GM12878 (cell line): ENCODE results near the gene PROC. TPM values are rescaled to one million over a fixed set of nuclear protein-coding genes. Genes with fewer than 3 reads are reported as not detected.

Experiments
- ATAC-seq: fragments of 200-7000 bp; cut with Tn5 transposase; 3 replicates; pipeline ENCODE4 v1.9.1; 2020; ENCODE audit warnings: mild to moderate bottlenecking, moderate library complexity
- BruUV-seq: library from RNA; stranded (reverse); fragments of 400-500 nt; replicated peaks from 2 replicates; lab custom pipeline; 2021; lab: Mats Ljungman, UMichigan
- CTCF ChIA-PET: fragments of 300-600 bp; sonication (Branson Sonifier 250); formaldehyde crosslinking; extraction: SDS; loops from one replicate; lab custom pipeline; 2021; ENCODE audit warnings: inconsistent platforms; lab: Yijun Ruan, JAX
- POLR2A ChIA-PET: fragments of 350-600 bp; formaldehyde crosslinking; extraction: SDS; loops from one replicate; lab custom pipeline; 2021; ENCODE audit warnings: inconsistent platforms; lab: Charles Lee
- RAD21 ChIA-PET: fragments of 300-600 bp; sonication (Branson Sonifier 250); formaldehyde crosslinking; loops from one replicate; lab custom pipeline; 2023; ENCODE audit warnings: antibody characterized with exemption; ENCODE audit not compliant: unreplicated experiment; lab: Charles Lee
- SMC1A ChIA-PET: fragments of 300-600 bp; sonication (Branson Sonifier 250); formaldehyde crosslinking; loops from one replicate; lab custom pipeline; 2023; ENCODE audit not compliant: unreplicated experiment, uncharacterized antibody; lab: Charles Lee
- DNase-seq: peaks from one replicate; pipeline ENCODE4 v3.0.0-alpha.2; 2011; ENCODE audit warnings: low read depth, low spot score
- FAIRE-seq: peaks from 3 replicates; lab custom pipeline; 2011; peaks lifted over from hg19 to GRCh38; lab: Jason Lieb, UNC
- H2AFZ ChIP-seq: 2 replicates; pipeline ENCODE4 v1.6.0; 2011; ENCODE audit warnings: low read depth, low read length, control low read depth; ENCODE audit not compliant: control insufficient read depth
- H3K27ac ChIP-seq: 2 replicates; pipeline ENCODE4 v1.5.1; 2011; ENCODE audit warnings: control low read depth; ENCODE audit not compliant: control insufficient read depth, insufficient read depth
- H3K27me3 ChIP-seq, 2 experiments: replicated peaks in 1 of 2; 2 replicates each; pipeline versions ENCODE4 v1.6.0 to v1.6.1; 2011; ENCODE audit warnings: low read length in 1 of 2; ENCODE audit not compliant: control insufficient read depth in 2 of 2, insufficient read depth in 2 of 2
- H3K36me3 ChIP-seq, 2 experiments: 2 replicates each; pipeline ENCODE4 v1.5.1; 2011; ENCODE audit warnings: low read length in 1 of 2; ENCODE audit not compliant: control insufficient read depth in 2 of 2, insufficient read depth in 2 of 2
- H3K4me1 ChIP-seq: 2 replicates; pipeline ENCODE4 v1.6.1; 2011; ENCODE audit warnings: mild to moderate bottlenecking, low read length, moderate library complexity, mixed read lengths; ENCODE audit not compliant: control insufficient read depth, insufficient read depth
- H3K4me2 ChIP-seq: 2 replicates; pipeline ENCODE4 v1.6.0; 2011; ENCODE audit warnings: control low read depth; ENCODE audit not compliant: control insufficient read depth, insufficient read depth
- H3K4me3 ChIP-seq: fragments of 200-600 bp; sonication (generic); 2 replicates; pipeline ENCODE4 v1.5.1; 2016
- H3K79me2 ChIP-seq: 2 replicates; pipeline ENCODE4 v1.6.0; 2011; ENCODE audit warnings: low read length; ENCODE audit not compliant: control insufficient read depth, insufficient read depth
- H3K9ac ChIP-seq: 2 replicates; pipeline ENCODE4 v1.8.0; 2011; ENCODE audit warnings: low read length, control low read depth, mixed read lengths; ENCODE audit not compliant: control insufficient read depth, insufficient read depth
- H3K9me3 ChIP-seq: replicated peaks from 3 replicates; pipeline ENCODE4 v1.5.1; 2011; ENCODE audit warnings: mild to moderate bottlenecking, low read length; ENCODE audit not compliant: control insufficient read depth, insufficient read depth
- H4K20me1 ChIP-seq: 2 replicates; pipeline ENCODE4 v1.6.0; 2011; ENCODE audit not compliant: control insufficient read depth, insufficient read depth
- BHLHE40 ChIP-seq, 2 experiments: fragments of 450-650 bp in 1 of 2; IDR thresholded peaks; 2 replicates each; pipeline ENCODE4 v1.6.1; 2011 to 2017; ENCODE audit warnings: low read depth in 2 of 2, borderline replicate concordance in 1 of 2, improper control_type of control experiment in 1 of 2, low read length in 1 of 2, mild to moderate bottlenecking in 1 of 2
- CBFB ChIP-seq: IDR thresholded peaks from 2 replicates; pipeline ENCODE4 v1.6.1; 2016; ENCODE audit warnings: antibody characterized with exemption, low read depth
- EED ChIP-seq: sonication (generic); IDR thresholded peaks from 2 replicates; pipeline ENCODE4 v1.6.1; 2016; ENCODE audit warnings: antibody characterized with exemption, low read depth
- GABPA ChIP-seq: IDR thresholded peaks from 2 replicates; pipeline ENCODE4 v1.6.1; 2014; ENCODE audit warnings: antibody characterized with exemption, low read depth, mild to moderate bottlenecking, inconsistent platforms
- HDAC2 ChIP-seq: fragments of 200-600 bp; sonication (generic); IDR thresholded peaks from 2 replicates; pipeline ENCODE4 v1.6.1; 2017
- JUNB ChIP-seq: IDR thresholded peaks from 2 replicates; pipeline ENCODE4 v1.6.1; 2016; ENCODE audit warnings: antibody characterized with exemption, mild to moderate bottlenecking
- LARP7 ChIP-seq: fragments of 450-650 bp; IDR thresholded peaks from 2 replicates; pipeline ENCODE4 v1.6.1; 2017; ENCODE audit warnings: mild to moderate bottlenecking
- NFYA ChIP-seq: IDR thresholded peaks from 2 replicates; pipeline ENCODE4 v1.6.1; 2011; ENCODE audit warnings: low read depth, mild to moderate bottlenecking, low read length, improper control_type of control experiment, borderline replicate concordance
- PML ChIP-seq: IDR thresholded peaks from 2 replicates; pipeline ENCODE4 v1.6.1; 2012; ENCODE audit warnings: low read length, inconsistent platforms
- RBBP5 ChIP-seq: fragments of 200-600 bp; sonication (generic); conservative IDR thresholded peaks from 2 replicates; pipeline ENCODE4 v1.6.1; 2016
- RUNX3 ChIP-seq: IDR thresholded peaks from 2 replicates; pipeline ENCODE4 v1.6.1; 2012; ENCODE audit warnings: low read length, inconsistent platforms
- STAT1 ChIP-seq: fragments of 450-650 bp; conservative IDR thresholded peaks from 2 replicates; pipeline ENCODE4 v1.6.1; 2014; ENCODE audit warnings: antibody characterized with exemption, mild to moderate bottlenecking
- SUZ12 ChIP-seq: fragments of 200-600 bp; sonication (generic); IDR thresholded peaks from one replicate; pipeline ENCODE4 v1.6.1; 2018; ENCODE audit warnings: antibody characterized with exemption, mild to moderate bottlenecking; ENCODE audit not compliant: unreplicated experiment
- WRNIP1 ChIP-seq: IDR thresholded peaks from 2 replicates; pipeline ENCODE4 v1.6.1; 2011; ENCODE audit warnings: low read depth, low read length, improper control_type of control experiment, borderline replicate concordance
- ZNF687 ChIP-seq: fragments of 450-650 bp; IDR thresholded peaks from 2 replicates; pipeline ENCODE4 v1.6.1; 2017; ENCODE audit warnings: mild to moderate bottlenecking, moderate library complexity
- WGBS: methylation state at CpG from one replicate; pipeline ENCODE4 v1.1.6; 2016; ENCODE audit warnings: low lambda C conversion rate; ENCODE audit not compliant: insufficient replicate concordance, insufficient coverage; ENCODE audit errors: missing lambda C conversion rate; 5-methylcytosine and 5-hydroxymethylcytosine counted together
- in situ Hi-C: fragments of 300-500 bp; cut with MboI; formaldehyde crosslinking; loops from 9 replicates; pipeline ENCODE4 v1.14.3; 2018; ENCODE audit warnings: mixed read lengths
- intact Hi-C: fragments of 100-400 bp; cut with micrococcal nuclease; formaldehyde crosslinking; loops from one replicate; pipeline ENCODE4 v1.14.2; 2022; ENCODE audit not compliant: unreplicated experiment
- polyA plus RNA-seq, 11 experiments: library from polyadenylated mRNA; depleted of rRNA in 4 of 11; unstranded in 6 of 11; stranded (reverse) in 5 of 11; fragments of >200 nt; fragmentation: Nextera tagmentation in 4 of 11; fragmentation: Illumina TruSeq in 1 of 11; extraction: Ambion mirVana in 4 of 11; extraction: Trizol in 1 of 11; gene quantifications; 1 replicate in 1 of 11; 2 replicates in 10 of 11; pipeline versions ENCODE4 v1.2.1 to v1.2.3, GENCODE V29; 2011 to 2016; ENCODE audit warnings: inconsistent platforms in 2 of 11, missing spikeins in 2 of 11, low read depth in 1 of 11
- total RNA-seq, 4 experiments: library from RNA; depleted of rRNA in 3 of 4; stranded (reverse); fragments of >200 nt in 3 of 4; fragmentation: Illumina TruSeq in 1 of 4; extraction: Trizol in 1 of 4; gene quantifications; 2 replicates each; pipeline versions ENCODE4 v1.2.1 to v1.2.3, GENCODE V29; 2013 to 2021
- TF ChIP-seq, protein P1 (sequence below): fragments of 450-650 bp; IDR thresholded peaks from 2 replicates; pipeline ENCODE4 v1.6.1; 2018; ENCODE audit warnings: borderline replicate concordance, mild to moderate bottlenecking; ENCODE audit not compliant: partially characterized antibody
- TF ChIP-seq, protein P2 (sequence below): fragments of 150-350 bp; IDR thresholded peaks from 2 replicates; pipeline ENCODE4 v1.6.1; 2016; ENCODE audit warnings: low read depth, low read length

The PROC gene
- total and polyA plus RNA-seq, 10 of the 15 experiments (the other 5 are each of a cell fraction or from before 2014, with no cell fraction given) = not detected

- H3K4me1 ChIP-seq = no peaks in the 10 kb centered on the region
- SMC1A ChIA-PET = no interaction called here
- no peak for FAIRE-seq
- H3K4me2 ChIP-seq = no peak overlapping the region
- no peaks in the 10 kb centered on the region for H3K27me3 ChIP-seq
- RAD21 ChIA-PET = no interaction called here
- H3K27ac ChIP-seq = no peak overlapping the region
- DNase-seq = no peak
- ATAC-seq = no peak
- no peak overlapping the region for H3K4me3 ChIP-seq
- BruUV-seq = no TSS peak
- intact Hi-C loops (no loop called here), in situ Hi-C loops (no loop called here)
- no peak overlapping the region for H3K9ac ChIP-seq
- H4K20me1 ChIP-seq = no peaks in the 10 kb centered on the region
- no peak overlapping the region for H2AFZ ChIP-seq
- no peaks in the 10 kb centered on the region for H3K9me3 ChIP-seq
- POLR2A ChIA-PET = interaction anchor here (0.6 kb wide), 1 partner anchor 405 kb away, joined by 3 read pairs; no protein-coding TSS in a partner anchor
- no peaks in the 10 kb centered on the region for H3K79me2 ChIP-seq
- WGBS = 75% methylated on average over 6 of the region's 6 CpGs
- no peaks in the 10 kb centered on the region for H3K36me3 ChIP-seq
- CTCF ChIA-PET = interaction anchor here (2.2 kb wide), 1 partner anchor 45 kb away, joined by 10 read pairs; no protein-coding TSS in a partner anchor
- TF ChIP-seq WRNIP1 (no peak), CBFB (no peak), NFYA (no peak), GABPA (no peak), RBBP5 (no peak), SUZ12 (no peak), PML (no peak), EED (no peak), BHLHE40 (IDR thresholded peaks at IDR 0.05; ENCODE audit: borderline replicate concordance in 1 of 2, low read depth in 2 of 2, low read length in 1 of 2) (no peak), ZNF687 (no peak), RUNX3 (no peak), HDAC2 (no peak), LARP7 (no peak), JUNB (no peak), STAT1 (no peak)
- TF ChIP-seq, protein P1, sequence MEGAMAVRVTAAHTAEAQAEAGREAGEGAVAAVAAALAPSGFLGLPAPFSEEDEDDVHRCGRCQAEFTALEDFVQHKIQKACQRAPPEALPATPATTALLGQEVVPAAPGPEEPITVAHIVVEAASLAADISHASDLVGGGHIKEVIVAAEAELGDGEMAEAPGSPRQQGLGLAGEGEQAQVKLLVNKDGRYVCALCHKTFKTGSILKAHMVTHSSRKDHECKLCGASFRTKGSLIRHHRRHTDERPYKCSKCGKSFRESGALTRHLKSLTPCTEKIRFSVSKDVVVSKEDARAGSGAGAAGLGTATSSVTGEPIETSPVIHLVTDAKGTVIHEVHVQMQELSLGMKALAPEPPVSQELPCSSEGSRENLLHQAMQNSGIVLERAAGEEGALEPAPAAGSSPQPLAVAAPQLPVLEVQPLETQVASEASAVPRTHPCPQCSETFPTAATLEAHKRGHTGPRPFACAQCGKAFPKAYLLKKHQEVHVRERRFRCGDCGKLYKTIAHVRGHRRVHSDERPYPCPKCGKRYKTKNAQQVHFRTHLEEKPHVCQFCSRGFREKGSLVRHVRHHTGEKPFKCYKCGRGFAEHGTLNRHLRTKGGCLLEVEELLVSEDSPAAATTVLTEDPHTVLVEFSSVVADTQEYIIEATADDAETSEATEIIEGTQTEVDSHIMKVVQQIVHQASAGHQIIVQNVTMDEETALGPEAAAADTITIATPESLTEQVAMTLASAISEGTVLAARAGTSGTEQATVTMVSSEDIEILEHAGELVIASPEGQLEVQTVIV = no peak
- TF ChIP-seq, protein P2, sequence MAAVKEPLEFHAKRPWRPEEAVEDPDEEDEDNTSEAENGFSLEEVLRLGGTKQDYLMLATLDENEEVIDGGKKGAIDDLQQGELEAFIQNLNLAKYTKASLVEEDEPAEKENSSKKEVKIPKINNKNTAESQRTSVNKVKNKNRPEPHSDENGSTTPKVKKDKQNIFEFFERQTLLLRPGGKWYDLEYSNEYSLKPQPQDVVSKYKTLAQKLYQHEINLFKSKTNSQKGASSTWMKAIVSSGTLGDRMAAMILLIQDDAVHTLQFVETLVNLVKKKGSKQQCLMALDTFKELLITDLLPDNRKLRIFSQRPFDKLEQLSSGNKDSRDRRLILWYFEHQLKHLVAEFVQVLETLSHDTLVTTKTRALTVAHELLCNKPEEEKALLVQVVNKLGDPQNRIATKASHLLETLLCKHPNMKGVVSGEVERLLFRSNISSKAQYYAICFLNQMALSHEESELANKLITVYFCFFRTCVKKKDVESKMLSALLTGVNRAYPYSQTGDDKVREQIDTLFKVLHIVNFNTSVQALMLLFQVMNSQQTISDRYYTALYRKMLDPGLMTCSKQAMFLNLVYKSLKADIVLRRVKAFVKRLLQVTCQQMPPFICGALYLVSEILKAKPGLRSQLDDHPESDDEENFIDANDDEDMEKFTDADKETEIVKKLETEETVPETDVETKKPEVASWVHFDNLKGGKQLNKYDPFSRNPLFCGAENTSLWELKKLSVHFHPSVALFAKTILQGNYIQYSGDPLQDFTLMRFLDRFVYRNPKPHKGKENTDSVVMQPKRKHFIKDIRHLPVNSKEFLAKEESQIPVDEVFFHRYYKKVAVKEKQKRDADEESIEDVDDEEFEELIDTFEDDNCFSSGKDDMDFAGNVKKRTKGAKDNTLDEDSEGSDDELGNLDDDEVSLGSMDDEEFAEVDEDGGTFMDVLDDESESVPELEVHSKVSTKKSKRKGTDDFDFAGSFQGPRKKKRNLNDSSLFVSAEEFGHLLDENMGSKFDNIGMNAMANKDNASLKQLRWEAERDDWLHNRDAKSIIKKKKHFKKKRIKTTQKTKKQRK = no peak
These were observed 16.3 kb downstream of the PROC start for GRCh38 chr2:127434515-127434914.
